GM23248 (cell line): ENCODE results near the gene MIAT. TPM values are rescaled to one million over a fixed set of nuclear protein-coding genes. Genes with fewer than 3 reads are reported as not detected.

ENCODE experiments used
- DNase-seq: peaks from one replicate; pipeline ENCODE4 v3.0.0-alpha.2; 2015
- H2AFZ ChIP-seq: fragments of 200-600 bp; sonication (generic); 2 replicates; pipeline ENCODE4 v1.6.1; 2016; ENCODE audit warnings: antibody characterized with exemption
- H3F3A ChIP-seq: fragments of 200-600 bp; sonication (generic); 2 replicates; pipeline ENCODE4 v1.6.1; 2016; ENCODE audit warnings: mild to moderate bottlenecking, antibody characterized with exemption, mixed run types; ENCODE audit not compliant: insufficient read depth
- H3K27ac ChIP-seq: fragments of 200-600 bp; sonication (generic); 2 replicates; pipeline ENCODE4 v1.5.1; 2016; ENCODE audit warnings: mild to moderate bottlenecking
- H3K27me3 ChIP-seq: fragments of 200-600 bp; sonication (generic); replicated peaks from 2 replicates; pipeline ENCODE4 v1.6.1; 2016; ENCODE audit warnings: mild to moderate bottlenecking; ENCODE audit not compliant: insufficient read depth
- H3K36me3 ChIP-seq: fragments of 200-600 bp; sonication (generic); 2 replicates; pipeline ENCODE4 v1.6.1; 2016; ENCODE audit warnings: low read depth, mild to moderate bottlenecking
- H3K4me1 ChIP-seq: fragments of 200-600 bp; sonication (generic); 2 replicates; pipeline ENCODE4 v1.6.1; 2016; ENCODE audit warnings: mild to moderate bottlenecking; ENCODE audit not compliant: insufficient read depth
- H3K4me2 ChIP-seq: fragments of 200-600 bp; sonication (generic); one replicate; pipeline ENCODE4 v1.6.1; 2016; ENCODE audit warnings: mild to moderate bottlenecking; ENCODE audit not compliant: unreplicated experiment
- H3K4me3 ChIP-seq: fragments of 200-600 bp; sonication (generic); 2 replicates; pipeline ENCODE4 v1.5.1; 2016; ENCODE audit warnings: mild to moderate bottlenecking
- H3K79me2 ChIP-seq: fragments of 200-600 bp; sonication (generic); 2 replicates; pipeline ENCODE4 v1.6.1; 2016; ENCODE audit warnings: mild to moderate bottlenecking; ENCODE audit not compliant: insufficient read depth
- H3K9ac ChIP-seq: fragments of 200-600 bp; sonication (generic); 2 replicates; pipeline ENCODE4 v1.6.1; 2016; ENCODE audit warnings: mild to moderate bottlenecking
- H3K9me2 ChIP-seq: fragments of 200-600 bp; sonication (generic); 2 replicates; pipeline ENCODE4 v1.6.1; 2016; ENCODE audit warnings: mixed run types, mild to moderate bottlenecking, moderate library complexity; ENCODE audit not compliant: insufficient read depth
- H3K9me3 ChIP-seq: fragments of 200-600 bp; sonication (generic); one replicate; pipeline ENCODE4 v1.6.1; 2017; ENCODE audit warnings: low read depth
- H4K20me1 ChIP-seq: fragments of 200-600 bp; sonication (generic); 2 replicates; pipeline ENCODE4 v1.6.0; 2016; ENCODE audit not compliant: insufficient read depth
- EZH2 ChIP-seq: fragments of 200-600 bp; sonication (generic); IDR thresholded peaks from 2 replicates; pipeline ENCODE4 v1.6.1; 2018; ENCODE audit warnings: antibody characterized with exemption, mild to moderate bottlenecking; ENCODE audit not compliant: insufficient read depth, poor library complexity, severe bottlenecking
- EZH2phosphoT487 ChIP-seq: fragments of 200-600 bp; sonication (generic); IDR thresholded peaks from 2 replicates; pipeline ENCODE4 v1.6.1; 2018; ENCODE audit warnings: antibody characterized with exemption, moderate library complexity, mild to moderate bottlenecking, low read depth; ENCODE audit not compliant: insufficient read depth
- WGBS, 2 experiments: methylation state at CpG; one replicate each; pipeline ENCODE4 v1.1.6; 2015 to 2017; ENCODE audit warnings: low lambda C conversion rate in 2 of 2, low coverage in 1 of 2; ENCODE audit errors: missing lambda C conversion rate in 2 of 2; 5-methylcytosine and 5-hydroxymethylcytosine counted together
- in situ Hi-C: fragments of 300-500 bp; cut with MboI; formaldehyde crosslinking; loops from 2 replicates; pipeline ENCODE4 v1.15.0; 2020
- polyA plus RNA-seq: library from polyadenylated mRNA; unstranded; fragments of >200 nt; fragmentation: Nextera tagmentation; extraction: Ambion mirVana; gene quantifications from 2 replicates; pipeline ENCODE4 v1.2.1, GENCODE V29; 2016
- total RNA-seq: library from RNA; depleted of rRNA; stranded (reverse); fragments of >200 nt; shearing (Covaris generic); gene quantifications from 2 replicates; pipeline ENCODE4 v1.2.3, GENCODE V29; 2014

MIAT gene
- total and polyA plus RNA-seq, 2 experiments from 2014 or later, result 0.23 to 0.43 TPM

DNA sequence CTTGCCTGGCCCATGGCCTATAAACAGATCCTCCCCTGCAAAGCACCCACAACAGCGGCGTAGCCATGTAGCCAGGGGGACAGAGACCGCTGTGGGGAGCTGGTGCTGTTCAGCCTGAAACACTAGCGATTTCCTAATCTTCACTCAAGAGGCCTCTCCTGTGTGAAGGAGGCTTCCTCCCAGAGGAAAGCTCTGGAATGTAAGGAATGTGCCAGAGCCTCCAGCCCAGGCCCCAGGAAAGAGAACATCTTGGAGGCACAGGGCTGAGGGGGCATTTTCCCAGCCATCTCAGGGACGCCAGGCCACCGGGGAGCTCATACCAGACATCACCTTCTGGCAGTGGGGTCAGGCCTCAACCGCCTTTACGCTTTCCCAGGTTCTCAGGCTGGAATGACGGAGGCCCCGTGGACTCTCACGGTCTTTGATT, 24.0 kb downstream of the MIAT start:
- Histone ChIP-seq H3K79me2 (peaks cover 28% of the 10 kb centered on the region), H3K4me3 (no peak overlapping the region), H3K9me3 (no peaks in the 10 kb centered on the region), H3K4me1 (peaks cover 11% of the 10 kb centered on the region; the same call in 1 of the 2 replicates), H3K36me3 (peaks cover 4% of the 10 kb centered on the region; the same call in 1 of the 2 replicates), H3K9me2 (no peaks in the 10 kb centered on the region), H2AFZ (no peak overlapping the region), H3K27ac (no peak overlapping the region), H4K20me1 (no peaks in the 10 kb centered on the region), H3K27me3 (no peaks in the 10 kb centered on the region), H3F3A (peaks cover 7% of the 10 kb centered on the region), H3K9ac (no peak overlapping the region), H3K4me2 (no peak overlapping the region)
- DNase-seq, result peak; percentile 35
- in situ Hi-C loops, result no loop called here
- TF ChIP-seq EZH2 (no peak), EZH2phosphoT487 (no peak)
- WGBS, 2 experiments, result 91 to 93% methylated on average over 11 of the region's 11 CpGs

DNA sequence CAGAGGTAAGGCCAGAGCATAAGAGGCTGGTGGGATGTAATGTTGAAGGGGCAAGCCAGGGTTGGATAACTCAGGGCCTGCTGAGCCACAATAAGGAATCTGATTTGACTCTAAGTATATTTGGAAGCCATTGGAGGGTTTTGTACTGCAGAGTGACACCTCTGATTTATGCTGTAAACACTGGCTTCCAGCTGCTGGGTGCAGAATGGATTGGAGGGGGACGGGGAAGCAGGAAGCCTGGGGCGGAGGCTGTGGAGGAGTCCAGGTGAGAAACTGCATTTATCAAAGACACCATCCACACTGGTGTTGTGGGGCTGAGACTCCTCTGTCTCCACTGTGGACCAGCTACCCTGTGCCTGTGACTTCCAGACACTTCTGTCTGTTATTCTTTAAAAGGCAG, 26.8 kb downstream of the MIAT start:
- Histone ChIP-seq H3K27me3 (no peaks in the 10 kb centered on the region), H3K4me3 (no peak overlapping the region), H3K27ac (no peak overlapping the region), H4K20me1 (no peaks in the 10 kb centered on the region), H3K9ac (no peak overlapping the region), H2AFZ (no peak overlapping the region), H3K4me1 (peaks cover 9% of the 10 kb centered on the region; the same call in 1 of the 2 replicates), H3K9me2 (no peaks in the 10 kb centered on the region), H3K4me2 (no peak overlapping the region), H3K36me3 (peaks cover 4% of the 10 kb centered on the region; the same call in 1 of the 2 replicates), H3K79me2 (peaks cover 35% of the 10 kb centered on the region), H3F3A (no peaks in the 10 kb centered on the region), H3K9me3 (no peaks in the 10 kb centered on the region)
- no peak for DNase-seq
- TF ChIP-seq EZH2phosphoT487 (no peak), EZH2 (no peak)
- 97 to 100% methylated on average over 2 of the region's 2 CpGs for WGBS, 2 experiments
- in situ Hi-C loops, result no loop called here

DNA sequence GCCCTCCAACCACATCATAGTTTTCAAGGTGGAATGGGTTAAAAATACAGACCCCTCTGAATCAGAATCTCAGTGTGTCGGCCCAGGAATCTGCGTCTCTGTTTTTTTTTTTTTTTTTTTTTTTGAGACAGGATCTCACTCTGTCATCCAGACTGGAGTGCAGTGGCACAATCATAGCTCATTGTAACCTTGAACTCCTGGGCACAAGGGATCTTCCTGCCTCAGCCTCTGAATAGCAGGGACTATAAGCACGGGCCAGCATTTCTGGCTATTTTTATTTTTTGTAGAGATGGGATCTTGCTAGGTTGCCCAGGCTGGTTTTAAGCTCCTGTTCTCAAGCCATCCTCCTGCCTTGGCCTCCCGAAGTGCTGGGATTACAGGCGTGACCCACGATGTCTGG, 28.2 kb downstream of the MIAT start:
- H3K9ac ChIP-seq, result no peak overlapping the region
- no peaks in the 10 kb centered on the region for H3K27me3 ChIP-seq
- in situ Hi-C loops, result no loop called here
- H2AFZ ChIP-seq, result no peak overlapping the region
- H3K9me3 ChIP-seq, result no peaks in the 10 kb centered on the region
- no peaks in the 10 kb centered on the region for H3F3A ChIP-seq
- peaks cover 4% of the 10 kb centered on the region; the same call in 1 of the 2 replicates for H3K36me3 ChIP-seq
- H3K4me1 ChIP-seq, result peaks cover 9% of the 10 kb centered on the region; the same call in 1 of the 2 replicates
- no peak overlapping the region for H3K27ac ChIP-seq
- peaks cover 30% of the 10 kb centered on the region for H3K79me2 ChIP-seq
- WGBS, 2 experiments, result 86 to 91% methylated on average over 6 of the region's 6 CpGs
- TF ChIP-seq EZH2 (no peak), EZH2phosphoT487 (no peak)
- no peak overlapping the region for H3K4me2 ChIP-seq
- no peak overlapping the region for H3K4me3 ChIP-seq
- H4K20me1 ChIP-seq, result no peaks in the 10 kb centered on the region
- DNase-seq, result no peak
- H3K9me2 ChIP-seq, result no peaks in the 10 kb centered on the region

DNA sequence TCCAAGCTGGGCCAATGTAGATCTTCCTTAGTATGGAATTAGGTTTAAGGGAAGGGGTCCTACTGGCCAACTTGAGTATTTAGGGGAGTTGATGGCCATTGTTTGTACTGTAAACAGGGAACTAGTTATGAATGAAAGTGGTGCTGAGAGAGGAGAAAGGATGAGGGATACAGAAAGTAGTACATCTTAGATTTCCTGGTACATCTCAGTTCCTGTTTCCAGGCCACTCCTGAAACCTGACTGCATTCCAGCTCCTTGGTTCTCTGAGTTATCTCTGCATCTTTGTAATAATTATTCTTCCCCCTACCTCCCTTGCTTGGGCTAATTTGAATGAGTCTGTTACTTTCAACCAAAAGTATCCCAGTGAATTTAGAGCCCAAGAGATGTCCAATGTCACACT, 30.1 kb downstream of the MIAT start:
- Histone ChIP-seq H3K4me1 (no peaks in the 10 kb centered on the region), H3K27me3 (no peaks in the 10 kb centered on the region), H3K9me3 (no peaks in the 10 kb centered on the region), H3K4me2 (no peak overlapping the region), H3K27ac (no peak overlapping the region), H2AFZ (no peak overlapping the region), H3K79me2 (peaks cover 30% of the 10 kb centered on the region; the same call in 1 of the 2 replicates), H3K36me3 (no peaks in the 10 kb centered on the region), H3K9ac (no peak overlapping the region), H3K9me2 (no peaks in the 10 kb centered on the region), H4K20me1 (no peaks in the 10 kb centered on the region), H3F3A (no peaks in the 10 kb centered on the region), H3K4me3 (no peak overlapping the region)
- in situ Hi-C loops, result no loop called here
- DNase-seq, result no peak
- TF ChIP-seq EZH2phosphoT487 (no peak), EZH2 (no peak)
